Bronchial epithelial cell (primary cell): ENCODE data around the gene ATRNL1. TPM values are rescaled to one million over a fixed set of nuclear protein-coding genes. Genes with fewer than 3 reads are reported as not detected.

Experiments used
- DNase-seq: peaks from one replicate; pipeline ENCODE4 v3.0.0-alpha.2; 2010; ENCODE audit warnings: low read depth
- FAIRE-seq: peaks from 2 replicates; lab custom pipeline; 2011; peaks lifted over from hg19 to GRCh38; lab: Jason Lieb, UNC
- H3K27me3 ChIP-seq: 2 replicates; pipeline ENCODE4 v1.5.1; 2011; ENCODE audit warnings: low read length; ENCODE audit not compliant: control insufficient read depth, insufficient read depth
- H3K36me3 ChIP-seq: 2 replicates; pipeline ENCODE4 v1.5.1; 2011; ENCODE audit warnings: low read length; ENCODE audit not compliant: control insufficient read depth, insufficient read depth
- H3K4me3 ChIP-seq: 2 replicates; pipeline ENCODE4 v1.5.1; 2011; ENCODE audit warnings: mild to moderate bottlenecking, low read depth, low read length, control low read depth
- total RNA-seq: library from RNA; depleted of rRNA; stranded (reverse); fragments of >200 nt; gene quantifications from 2 replicates; pipeline ENCODE4 v1.2.1, GENCODE V29; 2014
- TF ChIP-seq, protein P1 (sequence below): IDR thresholded peaks from 2 replicates; pipeline ENCODE4 v1.5.1; 2011; ENCODE audit warnings: mild to moderate bottlenecking, moderate library complexity, low read length, control low read depth, inconsistent platforms; ENCODE audit not compliant: insufficient read depth, severe bottlenecking

The ATRNL1 gene
- total RNA-seq, 1 donor from 2014 or later, result 0.53 TPM

DNA sequence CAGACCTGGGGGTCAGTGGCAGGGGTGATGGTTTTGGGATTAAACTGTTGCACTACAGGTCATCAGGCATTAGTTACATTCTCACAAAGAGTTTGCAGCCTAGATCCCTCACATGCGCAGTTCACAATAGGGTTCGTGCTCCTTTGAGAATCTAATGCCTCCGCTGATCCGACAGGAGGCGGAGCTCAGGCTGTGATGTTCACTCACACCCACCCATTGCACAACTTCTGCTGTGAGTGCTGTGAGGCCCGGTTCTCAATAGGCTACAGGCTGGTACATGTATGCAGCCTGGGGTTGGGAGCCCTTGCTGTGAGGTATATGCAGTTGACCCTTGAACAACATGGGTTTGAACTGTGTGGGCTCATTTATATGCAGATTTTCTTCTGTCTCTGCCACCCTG is 763.4 kb downstream of the ATRNL1 start:
- FAIRE-seq, result no peak
- peak; percentile 64 for DNase-seq
- Histone ChIP-seq H3K36me3 (no peaks in the 10 kb centered on the region), H3K27me3 (no peaks in the 10 kb centered on the region), H3K4me3 (no peak overlapping the region)
- TF ChIP-seq, protein P1, sequence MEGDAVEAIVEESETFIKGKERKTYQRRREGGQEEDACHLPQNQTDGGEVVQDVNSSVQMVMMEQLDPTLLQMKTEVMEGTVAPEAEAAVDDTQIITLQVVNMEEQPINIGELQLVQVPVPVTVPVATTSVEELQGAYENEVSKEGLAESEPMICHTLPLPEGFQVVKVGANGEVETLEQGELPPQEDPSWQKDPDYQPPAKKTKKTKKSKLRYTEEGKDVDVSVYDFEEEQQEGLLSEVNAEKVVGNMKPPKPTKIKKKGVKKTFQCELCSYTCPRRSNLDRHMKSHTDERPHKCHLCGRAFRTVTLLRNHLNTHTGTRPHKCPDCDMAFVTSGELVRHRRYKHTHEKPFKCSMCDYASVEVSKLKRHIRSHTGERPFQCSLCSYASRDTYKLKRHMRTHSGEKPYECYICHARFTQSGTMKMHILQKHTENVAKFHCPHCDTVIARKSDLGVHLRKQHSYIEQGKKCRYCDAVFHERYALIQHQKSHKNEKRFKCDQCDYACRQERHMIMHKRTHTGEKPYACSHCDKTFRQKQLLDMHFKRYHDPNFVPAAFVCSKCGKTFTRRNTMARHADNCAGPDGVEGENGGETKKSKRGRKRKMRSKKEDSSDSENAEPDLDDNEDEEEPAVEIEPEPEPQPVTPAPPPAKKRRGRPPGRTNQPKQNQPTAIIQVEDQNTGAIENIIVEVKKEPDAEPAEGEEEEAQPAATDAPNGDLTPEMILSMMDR, result no peak

DNA sequence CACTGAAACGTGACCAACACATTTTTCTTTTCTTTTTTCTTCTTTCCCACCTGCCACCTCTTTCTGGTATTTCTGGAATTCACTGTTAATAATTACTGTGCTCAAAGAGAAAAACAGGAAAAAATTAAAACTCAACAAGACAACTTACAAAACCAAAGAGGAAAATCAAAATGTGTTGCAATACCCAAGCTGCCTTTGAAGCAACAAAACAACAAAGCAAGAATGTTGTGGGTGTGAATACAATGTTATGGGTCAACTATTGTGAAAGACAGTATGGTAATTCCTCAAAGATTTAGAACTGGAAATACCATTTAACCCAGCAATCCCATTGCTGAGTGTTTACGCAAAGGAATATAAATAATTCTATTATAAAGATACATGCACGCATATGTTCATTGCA is 764.7 kb downstream of the ATRNL1 start:
- FAIRE-seq (no peak), DNase-seq (peak; percentile 45)
- Histone ChIP-seq H3K36me3 (no peaks in the 10 kb centered on the region), H3K27me3 (no peaks in the 10 kb centered on the region), H3K4me3 (no peak overlapping the region)
- TF ChIP-seq, protein P1, result no peak

GRCh38 chr10:115860182-115861107 is 767.3 kb downstream of the ATRNL1 start:
- TF ChIP-seq, protein P1, result no peak
- H3K27me3 ChIP-seq, result no peaks in the 10 kb centered on the region
- no peak overlapping the region for H3K4me3 ChIP-seq
- H3K36me3 ChIP-seq, result no peaks in the 10 kb centered on the region
- no peak for DNase-seq
- FAIRE-seq, result no peak

DNA sequence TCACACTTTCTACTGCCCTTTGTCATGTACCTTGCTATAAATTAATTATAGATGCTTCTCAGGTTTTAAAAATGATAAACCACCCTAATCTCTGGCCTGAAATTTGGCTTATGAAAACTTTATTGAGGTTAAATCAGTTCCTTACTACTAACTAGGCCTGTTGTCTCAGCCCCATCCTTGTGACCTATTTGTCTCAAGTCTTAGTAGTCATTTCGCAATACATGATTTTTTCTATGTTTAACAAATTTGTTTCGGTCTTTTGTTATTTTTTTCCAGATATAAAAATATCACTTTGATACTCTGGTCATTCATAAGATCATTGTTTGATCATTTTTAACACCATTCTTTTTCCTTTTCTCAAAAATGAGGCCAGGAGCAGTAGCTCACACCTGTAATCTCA is 768.3 kb downstream of the ATRNL1 start:
- FAIRE-seq, result no peak

GRCh38 chr10:115861864-115862263 is 768.7 kb downstream of the ATRNL1 start:
- H3K36me3 ChIP-seq, result no peaks in the 10 kb centered on the region
- FAIRE-seq (no peak), DNase-seq (peak; percentile 62)
- H3K27me3 ChIP-seq, result no peaks in the 10 kb centered on the region
- TF ChIP-seq, protein P1, result no peak
- H3K4me3 ChIP-seq, result no peak overlapping the region

More for the DNA sequence above, 768.3 kb downstream of the ATRNL1 start:
- TF ChIP-seq, protein P1, result no peak
- H3K27me3 ChIP-seq, result no peaks in the 10 kb centered on the region
- H3K36me3 ChIP-seq, result no peaks in the 10 kb centered on the region
- DNase-seq, result peak; percentile 3
- no peak overlapping the region for H3K4me3 ChIP-seq
